ENCODE measurements around the gene HS6ST3. TPM values are rescaled to one million over a fixed set of nuclear protein-coding genes. Genes with fewer than 3 reads are reported as not detected.
"Not testable (repeated sequence)": the region's sequence is repeated elsewhere in the genome, so short reads cannot be mapped to it uniquely, and the experiment has no call there.

HS6ST3 gene
- total RNA-seq, 1 donor from 2014 or later, result not detected

DNA sequence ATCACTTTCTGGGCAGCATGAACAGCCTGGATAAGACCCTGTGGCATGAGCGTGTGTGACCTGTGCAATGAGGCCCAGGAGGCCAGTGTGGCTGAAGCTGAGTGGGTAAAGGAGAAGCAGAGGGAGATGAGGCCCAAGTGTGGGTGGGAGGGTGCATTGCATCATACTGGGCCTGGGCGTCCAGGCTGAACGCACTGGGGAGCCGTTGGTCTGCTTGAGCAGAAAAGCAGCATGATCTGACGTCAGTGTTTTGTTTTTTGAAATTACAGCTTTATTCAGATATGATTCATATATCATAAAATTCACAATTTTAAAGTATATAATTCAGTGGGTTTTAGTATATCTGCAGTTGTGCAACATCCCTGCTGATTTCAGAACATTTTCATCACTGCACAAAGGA, 409.7 kb downstream of the HS6ST3 start:
- Mint-ChIP-seq H3K27ac (ENCODE audit: unreplicated experiment) (no peak overlapping the region), H3K9me3 (ENCODE audit: unreplicated experiment) (no peaks in the 10 kb centered on the region), H3K4me3 (ENCODE audit: unreplicated experiment) (no peak overlapping the region), H3K36me3 (ENCODE audit: unreplicated experiment) (no peaks in the 10 kb centered on the region), H3K27me3 (ENCODE audit: unreplicated experiment) (peaks cover 2% of the 10 kb centered on the region), H3K4me1 (ENCODE audit: unreplicated experiment) (no peaks in the 10 kb centered on the region)
- TF ChIP-seq, protein P1, sequence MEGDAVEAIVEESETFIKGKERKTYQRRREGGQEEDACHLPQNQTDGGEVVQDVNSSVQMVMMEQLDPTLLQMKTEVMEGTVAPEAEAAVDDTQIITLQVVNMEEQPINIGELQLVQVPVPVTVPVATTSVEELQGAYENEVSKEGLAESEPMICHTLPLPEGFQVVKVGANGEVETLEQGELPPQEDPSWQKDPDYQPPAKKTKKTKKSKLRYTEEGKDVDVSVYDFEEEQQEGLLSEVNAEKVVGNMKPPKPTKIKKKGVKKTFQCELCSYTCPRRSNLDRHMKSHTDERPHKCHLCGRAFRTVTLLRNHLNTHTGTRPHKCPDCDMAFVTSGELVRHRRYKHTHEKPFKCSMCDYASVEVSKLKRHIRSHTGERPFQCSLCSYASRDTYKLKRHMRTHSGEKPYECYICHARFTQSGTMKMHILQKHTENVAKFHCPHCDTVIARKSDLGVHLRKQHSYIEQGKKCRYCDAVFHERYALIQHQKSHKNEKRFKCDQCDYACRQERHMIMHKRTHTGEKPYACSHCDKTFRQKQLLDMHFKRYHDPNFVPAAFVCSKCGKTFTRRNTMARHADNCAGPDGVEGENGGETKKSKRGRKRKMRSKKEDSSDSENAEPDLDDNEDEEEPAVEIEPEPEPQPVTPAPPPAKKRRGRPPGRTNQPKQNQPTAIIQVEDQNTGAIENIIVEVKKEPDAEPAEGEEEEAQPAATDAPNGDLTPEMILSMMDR (IDR thresholded peaks at IDR 0.05), result no peak
- DNase-seq (ENCODE audit: extremely low spot score, unreplicated experiment), result no peak

DNA sequence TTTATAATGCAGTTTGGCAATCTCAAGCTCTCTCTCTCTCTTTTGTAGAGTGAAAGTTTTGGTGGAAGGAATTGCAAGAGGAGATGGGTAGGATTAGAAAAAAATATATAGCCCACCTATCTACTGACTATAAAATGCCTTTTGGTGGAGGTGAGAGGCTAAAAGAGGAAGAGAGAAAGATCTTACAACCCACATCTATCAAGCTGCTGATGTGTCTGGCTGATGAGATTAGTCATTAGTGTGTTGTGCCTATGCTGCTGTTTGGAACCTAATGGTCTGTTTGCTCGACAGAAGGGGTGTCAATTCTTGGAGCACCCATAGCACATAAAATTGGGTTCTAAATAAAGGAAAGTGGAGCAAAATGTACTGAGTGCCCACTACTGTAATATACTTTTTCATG, 411.0 kb downstream of the HS6ST3 start:
- H3K9me3 Mint-ChIP-seq (ENCODE audit: unreplicated experiment), result no peaks in the 10 kb centered on the region
- no peak for DNase-seq (ENCODE audit: extremely low spot score, unreplicated experiment)
- H3K4me3 Mint-ChIP-seq (ENCODE audit: unreplicated experiment), result no peak overlapping the region
- H3K27ac Mint-ChIP-seq (ENCODE audit: unreplicated experiment), result no peak overlapping the region
- H3K36me3 Mint-ChIP-seq (ENCODE audit: unreplicated experiment), result no peaks in the 10 kb centered on the region
- TF ChIP-seq, protein P1 (IDR thresholded peaks at IDR 0.05), result no peak
- H3K27me3 Mint-ChIP-seq (ENCODE audit: unreplicated experiment), result peaks cover 2% of the 10 kb centered on the region
- H3K4me1 Mint-ChIP-seq (ENCODE audit: unreplicated experiment), result no peaks in the 10 kb centered on the region

DNA sequence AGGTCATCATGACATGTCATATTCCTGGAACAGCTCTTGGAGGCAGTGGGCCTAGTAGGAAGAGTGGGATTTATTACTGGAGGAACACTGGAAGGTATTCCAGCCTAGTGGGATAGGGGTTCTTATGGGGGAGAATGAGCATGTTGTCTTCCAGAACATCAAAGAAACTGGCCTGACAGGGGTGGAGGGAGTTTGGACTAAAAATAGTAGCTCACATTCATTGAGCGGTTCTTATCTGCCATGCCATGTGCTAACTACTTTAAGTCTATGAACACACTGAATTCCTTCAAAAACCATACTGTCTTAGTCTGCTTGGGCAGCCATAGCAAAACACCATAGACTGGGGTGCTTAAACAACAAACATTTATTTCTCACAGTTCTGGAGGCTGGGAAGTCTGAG, 413.6 kb downstream of the HS6ST3 start:
- no peaks in the 10 kb centered on the region for H3K4me1 Mint-ChIP-seq (ENCODE audit: unreplicated experiment)
- TF ChIP-seq, protein P1 (IDR thresholded peaks at IDR 0.05), result no peak
- H3K27me3 Mint-ChIP-seq (ENCODE audit: unreplicated experiment), result peaks cover 2% of the 10 kb centered on the region
- H3K27ac Mint-ChIP-seq (ENCODE audit: unreplicated experiment), result no peak overlapping the region
- no peak for DNase-seq (ENCODE audit: extremely low spot score, unreplicated experiment)
- no peaks in the 10 kb centered on the region for H3K36me3 Mint-ChIP-seq (ENCODE audit: unreplicated experiment)
- H3K4me3 Mint-ChIP-seq (ENCODE audit: unreplicated experiment), result no peak overlapping the region
- H3K9me3 Mint-ChIP-seq (ENCODE audit: unreplicated experiment), result no peaks in the 10 kb centered on the region

DNA sequence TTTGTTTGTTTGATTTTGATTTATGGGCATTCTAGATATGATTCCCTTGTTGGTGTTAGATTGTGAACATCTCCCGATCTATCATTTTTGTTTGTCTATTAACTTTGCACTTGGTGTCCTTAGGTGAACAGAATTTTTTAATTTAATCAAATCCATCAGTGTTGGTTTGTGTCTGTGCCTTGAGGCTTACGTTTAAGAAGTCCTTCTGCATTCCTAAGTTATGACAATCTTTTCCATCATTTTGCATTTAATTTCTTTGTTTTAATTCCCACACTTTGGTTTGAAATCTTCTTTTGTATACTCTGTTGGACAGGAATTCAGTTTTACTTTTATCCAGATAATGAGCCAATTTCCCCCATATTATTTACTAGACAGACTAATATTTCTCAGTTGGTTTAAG, 421.7 kb downstream of the HS6ST3 start:
- Mint-ChIP-seq H3K27me3 (ENCODE audit: unreplicated experiment) (peaks cover 3% of the 10 kb centered on the region), H3K4me1 (ENCODE audit: unreplicated experiment) (no peaks in the 10 kb centered on the region), H3K4me3 (ENCODE audit: unreplicated experiment) (no peak overlapping the region), H3K9me3 (ENCODE audit: unreplicated experiment) (no peaks in the 10 kb centered on the region), H3K27ac (ENCODE audit: unreplicated experiment) (no peak overlapping the region), H3K36me3 (ENCODE audit: unreplicated experiment) (no peaks in the 10 kb centered on the region)
- TF ChIP-seq, protein P1 (IDR thresholded peaks at IDR 0.05), result no peak
- DNase-seq (ENCODE audit: extremely low spot score, unreplicated experiment), result no peak

DNA sequence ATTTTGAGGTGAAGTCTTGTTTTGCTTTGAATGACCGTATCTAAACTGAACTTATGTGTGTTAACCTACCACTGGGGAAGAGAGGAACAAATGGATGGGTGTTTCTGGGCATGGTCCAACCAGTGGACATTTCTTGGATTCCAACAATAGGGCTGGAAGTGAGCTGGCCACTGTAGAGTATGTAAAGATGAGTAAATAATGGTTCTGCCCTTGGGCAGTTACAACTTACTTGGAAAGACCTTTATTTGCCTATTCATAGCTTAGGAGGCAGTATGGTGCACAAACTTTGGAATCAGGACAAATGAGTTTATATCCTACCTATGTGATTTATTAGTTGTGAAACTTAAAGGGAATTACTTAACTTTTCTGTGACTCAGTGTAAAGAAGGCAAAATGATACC, 429.5 kb downstream of the HS6ST3 start:
- H3K27me3 Mint-ChIP-seq (ENCODE audit: unreplicated experiment), result no peaks in the 10 kb centered on the region
- DNase-seq (ENCODE audit: extremely low spot score, unreplicated experiment), result no peak
- no peak overlapping the region for H3K27ac Mint-ChIP-seq (ENCODE audit: unreplicated experiment)
- H3K4me1 Mint-ChIP-seq (ENCODE audit: unreplicated experiment), result no peaks in the 10 kb centered on the region
- peaks cover 4% of the 10 kb centered on the region for H3K9me3 Mint-ChIP-seq (ENCODE audit: unreplicated experiment)
- TF ChIP-seq, protein P1 (IDR thresholded peaks at IDR 0.05), result no peak
- H3K36me3 Mint-ChIP-seq (ENCODE audit: unreplicated experiment), result no peaks in the 10 kb centered on the region
- no peak overlapping the region for H3K4me3 Mint-ChIP-seq (ENCODE audit: unreplicated experiment)

DNA sequence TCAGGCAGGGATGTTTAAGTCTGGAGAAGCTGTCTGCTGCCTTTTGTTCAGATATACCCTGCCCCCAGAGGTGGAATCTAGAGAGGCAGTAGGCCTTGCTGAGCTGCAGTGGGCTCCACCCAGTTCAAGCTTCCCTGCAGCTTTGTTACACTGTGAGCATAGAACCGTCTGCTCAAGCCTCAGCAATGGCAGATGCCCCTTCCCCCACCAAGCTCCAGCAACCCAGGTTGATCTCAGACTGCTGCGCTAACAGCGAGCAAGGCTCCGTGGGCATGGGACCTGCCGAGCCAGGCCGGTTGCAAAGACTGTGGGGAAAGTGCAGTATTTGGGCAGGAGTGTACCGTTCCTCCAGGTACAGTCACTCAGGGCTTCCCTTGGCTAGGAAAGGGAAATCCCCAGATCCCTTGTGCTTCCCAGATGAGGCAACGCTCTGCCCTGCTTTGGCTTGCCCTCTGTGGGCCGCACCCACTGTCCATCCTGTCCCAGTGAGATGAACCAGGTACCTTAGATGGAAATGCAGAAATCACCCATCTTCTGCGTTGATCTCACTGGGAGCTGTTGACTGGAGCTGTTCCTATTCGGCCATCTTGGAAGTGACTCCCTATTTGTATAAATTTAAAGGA, 434.6 kb downstream of the HS6ST3 start:
- not testable (repeated sequence) for H3K4me3 Mint-ChIP-seq (ENCODE audit: unreplicated experiment); H3K4me1 Mint-ChIP-seq (ENCODE audit: unreplicated experiment)

More for the DNA sequence above, 434.6 kb downstream of the HS6ST3 start:
- H3K27me3 Mint-ChIP-seq (ENCODE audit: unreplicated experiment); H3K36me3 Mint-ChIP-seq (ENCODE audit: unreplicated experiment); DNase-seq (ENCODE audit: extremely low spot score, unreplicated experiment); H3K9me3 Mint-ChIP-seq (ENCODE audit: unreplicated experiment); H3K27ac Mint-ChIP-seq (ENCODE audit: unreplicated experiment): not testable (repeated sequence)
